GM19043 (cell line): ENCODE results near the gene KCNK15.
"Not testable (repeated sequence)": the region's sequence is repeated elsewhere in the genome, so short reads cannot be mapped to it uniquely, and the experiment has no call there.

Experiments
- ATAC-seq: cut with Tn5 transposase; IDR thresholded peaks from one replicate; pipeline ENCODE4 v1.9.1; 2021; ENCODE audit warnings: low read depth; ENCODE audit not compliant: unreplicated experiment

Gene KCNK15

DNA sequence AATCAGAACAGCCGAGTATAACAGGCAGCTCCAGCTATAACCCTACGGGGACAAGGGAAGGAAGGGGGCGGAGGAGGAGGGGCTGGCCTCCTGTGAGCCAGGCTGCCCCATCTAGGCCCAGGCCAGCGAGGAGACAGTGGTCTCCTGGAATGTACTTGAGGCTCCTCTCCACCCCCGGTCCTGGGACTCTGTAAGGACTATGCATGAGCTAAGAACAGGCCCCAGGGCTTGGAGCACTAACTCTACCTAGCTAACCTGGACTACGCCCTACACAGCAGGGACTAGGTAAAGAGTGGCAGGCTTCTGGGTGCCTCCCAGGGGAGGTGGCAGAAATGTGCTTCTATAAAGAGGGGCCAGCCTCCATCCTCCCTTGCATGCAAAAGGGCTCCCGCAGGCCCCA lies 8.9 kb downstream of the KCNK15 start:
- no peak for ATAC-seq

DNA sequence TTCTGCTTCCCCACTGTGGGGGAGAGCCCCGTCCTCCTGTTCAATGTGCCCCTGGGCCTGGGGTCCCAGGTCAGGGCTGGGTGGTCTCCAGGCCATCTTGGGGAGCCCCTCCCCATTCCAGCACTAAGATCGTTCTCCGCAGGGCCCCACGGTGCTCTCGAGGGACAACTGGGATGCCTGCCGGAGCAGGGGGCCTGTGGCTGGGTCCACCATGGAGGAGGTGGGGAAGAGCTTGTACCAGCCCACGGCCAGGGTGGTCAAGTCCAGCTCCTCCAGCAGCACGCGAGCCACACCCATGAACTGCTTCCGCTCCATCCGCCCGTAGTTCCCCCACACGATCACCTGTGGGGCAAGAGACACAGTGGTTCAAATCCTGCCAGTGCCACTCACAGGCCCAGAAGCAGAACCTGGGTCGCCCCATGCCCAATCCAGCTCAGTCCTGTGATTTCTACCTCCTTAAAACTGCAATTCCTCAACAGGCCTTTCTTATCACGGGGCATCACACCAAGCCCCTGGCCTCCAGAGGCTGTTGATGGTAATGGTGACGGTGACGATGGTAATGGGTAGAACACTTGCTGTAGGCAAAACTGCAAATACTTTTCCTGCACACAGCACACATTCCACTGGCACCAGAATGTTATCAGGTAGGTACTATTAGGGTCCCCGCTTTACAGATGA lies 10.5 kb downstream of the KCNK15 start:
- no peak for ATAC-seq

DNA sequence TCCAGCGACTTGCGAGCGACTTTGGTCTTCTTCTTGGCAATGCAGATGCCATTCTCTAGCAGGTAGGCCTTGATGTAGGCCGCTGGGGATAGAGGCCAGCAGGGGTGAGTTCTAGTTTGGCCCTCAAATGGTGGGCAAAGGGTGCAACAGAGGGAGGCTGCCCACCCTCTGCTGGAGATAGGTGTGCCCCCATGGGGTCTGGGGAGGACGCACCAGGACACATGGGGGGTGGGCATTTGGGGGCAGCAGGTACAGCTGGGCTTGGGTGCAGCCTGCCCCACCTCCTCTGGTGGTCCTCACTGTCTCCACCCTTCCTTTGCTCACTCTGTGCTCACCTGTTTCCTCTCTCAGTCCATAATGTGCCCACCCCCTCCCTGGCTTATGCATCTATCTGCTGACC lies 11.3 kb downstream of the KCNK15 start:
- ATAC-seq, result no peak

DNA sequence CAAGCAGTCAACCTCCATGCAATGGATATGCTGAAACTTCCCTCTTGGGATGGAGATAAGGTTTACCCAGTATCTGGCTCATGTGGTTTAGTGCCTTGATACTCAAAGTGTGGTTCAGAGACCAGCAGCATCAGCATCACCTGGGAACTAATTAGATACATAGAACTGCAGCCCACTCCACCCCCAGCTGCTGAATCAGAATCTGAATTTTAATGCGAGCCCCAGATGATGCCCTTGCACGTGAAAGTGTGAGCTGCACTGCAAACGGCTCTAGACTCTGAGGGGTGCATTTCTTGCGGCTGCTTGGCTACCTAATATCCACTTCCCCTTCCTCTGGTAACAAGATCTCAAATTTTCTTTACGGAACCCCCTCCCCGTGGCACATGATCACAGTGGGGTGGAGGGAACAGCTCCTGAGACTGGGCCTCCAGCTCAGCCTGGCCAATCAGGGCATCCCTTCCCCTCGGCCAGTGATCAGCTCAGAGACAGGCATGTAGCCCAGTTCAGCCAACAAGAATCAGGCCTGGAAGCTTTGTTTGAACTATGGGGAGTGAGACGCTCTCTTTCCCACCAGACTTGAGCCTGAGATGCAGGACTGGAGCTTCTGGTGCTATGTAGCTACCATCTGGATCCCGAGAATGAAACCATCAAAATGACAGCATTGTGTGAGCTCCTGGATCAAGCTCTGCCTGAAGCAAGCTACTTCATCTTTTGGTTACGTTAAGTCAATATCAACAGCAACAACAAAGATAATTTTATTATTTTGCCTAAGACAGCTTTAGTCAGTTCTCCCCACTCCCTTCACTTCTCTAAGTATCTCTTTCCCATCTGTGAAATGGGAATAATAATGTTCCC lies 12.8 kb downstream of the KCNK15 start:
- no peak for ATAC-seq

DNA sequence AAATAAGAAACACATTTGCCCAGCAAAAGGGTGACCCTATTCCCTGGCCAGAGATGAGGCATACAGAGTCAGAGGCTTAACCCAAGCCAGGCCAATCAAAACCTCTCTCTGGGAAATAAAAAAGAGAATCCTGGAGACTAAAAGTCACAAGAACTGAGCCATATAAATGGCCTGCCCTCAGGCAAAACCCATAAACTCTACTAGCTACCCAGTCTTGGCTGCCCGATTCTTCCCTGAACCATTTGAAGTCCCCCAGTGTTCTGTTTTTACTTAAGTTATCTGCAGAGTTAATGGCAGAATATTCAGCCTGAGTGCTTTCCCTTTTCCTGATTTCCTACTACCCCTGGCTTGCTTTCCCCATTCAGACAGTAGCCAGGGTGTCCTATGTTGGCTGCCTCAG lies 13.9 kb downstream of the KCNK15 start:
- no peak for ATAC-seq

- ATAC-seq, result no peak
Observed at GRCh38 chr20:44761423-44761822, 15.8 kb downstream of the KCNK15 start.

DNA sequence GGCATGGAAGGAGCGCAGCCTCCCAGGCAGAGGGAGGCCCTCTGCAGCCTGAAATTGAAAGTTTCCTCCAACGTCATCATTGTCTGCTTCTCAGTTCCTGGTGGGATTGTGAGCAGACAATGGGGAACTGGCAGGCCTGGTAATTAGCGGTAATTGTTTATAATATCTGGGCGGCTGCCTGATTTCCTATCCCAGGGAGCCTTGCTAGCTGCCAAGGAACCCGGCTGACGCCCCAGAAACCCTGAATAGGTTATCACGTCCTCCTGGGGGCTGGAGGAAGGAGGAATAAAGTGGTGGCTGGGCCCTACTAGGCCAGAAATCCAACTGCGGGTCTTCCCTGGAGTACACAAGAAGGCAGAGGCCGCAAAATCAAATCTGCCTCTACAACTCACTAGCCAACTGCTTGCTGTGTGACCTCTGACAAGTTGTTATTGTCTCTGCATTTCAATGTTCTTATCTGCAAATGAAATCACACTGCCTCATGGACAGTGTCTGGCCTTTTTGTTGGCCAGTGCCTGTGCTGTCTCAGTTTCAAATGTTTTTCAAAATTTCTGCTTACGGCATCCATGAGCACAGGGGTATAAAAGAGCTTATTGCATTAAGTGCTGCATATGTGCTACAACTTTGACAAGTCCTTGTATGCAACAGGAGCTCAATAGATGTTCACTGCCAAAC lies 16.9 kb downstream of the KCNK15 start:
- ATAC-seq, result no peak

GRCh38 chr20:44763798-44764197 lies 18.1 kb downstream of the KCNK15 start:
- ATAC-seq, result not testable (repeated sequence)

DNA sequence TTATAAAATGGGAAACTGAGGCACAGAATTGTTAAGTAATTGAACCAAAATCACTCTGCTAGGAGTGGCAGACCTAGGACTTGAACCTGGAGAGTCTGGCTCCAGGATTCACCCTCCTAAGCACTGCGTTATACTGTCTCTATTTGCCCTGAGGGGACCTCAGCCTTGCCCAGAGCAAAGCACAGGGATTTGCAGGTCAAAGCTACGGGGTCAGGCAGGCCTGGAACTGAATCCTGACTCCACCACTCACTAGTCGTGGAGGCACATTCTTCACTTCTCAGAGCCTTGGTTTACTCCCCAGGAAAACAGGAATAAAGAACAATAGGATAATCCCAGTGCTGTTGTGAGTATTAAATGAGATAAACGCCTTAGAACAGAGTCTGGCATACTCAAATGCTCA lies 19.4 kb downstream of the KCNK15 start:
- ATAC-seq, result no peak

DNA sequence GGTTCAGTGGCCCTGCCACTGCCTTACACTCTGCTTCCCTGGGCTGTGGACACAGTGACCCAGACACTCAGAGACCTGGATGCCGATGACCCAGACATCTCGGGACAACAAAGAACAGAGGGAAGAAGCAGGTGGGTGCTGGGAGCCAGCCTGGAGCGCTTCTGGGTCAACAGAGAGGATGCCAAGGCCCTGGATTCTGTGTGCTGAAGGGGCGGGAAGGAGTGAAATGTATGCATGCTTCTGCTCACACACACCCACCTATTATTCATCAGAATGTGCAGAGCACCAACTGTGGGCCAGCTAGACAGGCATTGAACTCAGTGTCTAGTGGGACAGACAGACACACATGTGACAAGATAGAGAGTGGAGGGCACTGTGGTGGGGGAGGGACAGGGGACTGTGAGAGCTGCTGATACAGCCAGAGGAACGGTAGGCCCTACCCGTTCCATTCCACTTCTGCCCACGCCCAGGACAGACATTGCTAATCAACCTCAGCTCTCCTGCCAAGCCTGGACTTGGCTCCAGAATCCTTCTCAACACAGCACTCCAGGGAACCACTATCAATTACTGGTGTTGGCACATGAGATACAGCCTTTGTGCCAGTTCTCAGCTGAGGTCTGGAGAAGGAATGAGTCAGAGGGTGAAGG lies 20.2 kb downstream of the KCNK15 start:
- no peak for ATAC-seq

GRCh38 chr20:44768256-44768655 lies 22.6 kb downstream of the KCNK15 start:
- ATAC-seq, result no peak

DNA sequence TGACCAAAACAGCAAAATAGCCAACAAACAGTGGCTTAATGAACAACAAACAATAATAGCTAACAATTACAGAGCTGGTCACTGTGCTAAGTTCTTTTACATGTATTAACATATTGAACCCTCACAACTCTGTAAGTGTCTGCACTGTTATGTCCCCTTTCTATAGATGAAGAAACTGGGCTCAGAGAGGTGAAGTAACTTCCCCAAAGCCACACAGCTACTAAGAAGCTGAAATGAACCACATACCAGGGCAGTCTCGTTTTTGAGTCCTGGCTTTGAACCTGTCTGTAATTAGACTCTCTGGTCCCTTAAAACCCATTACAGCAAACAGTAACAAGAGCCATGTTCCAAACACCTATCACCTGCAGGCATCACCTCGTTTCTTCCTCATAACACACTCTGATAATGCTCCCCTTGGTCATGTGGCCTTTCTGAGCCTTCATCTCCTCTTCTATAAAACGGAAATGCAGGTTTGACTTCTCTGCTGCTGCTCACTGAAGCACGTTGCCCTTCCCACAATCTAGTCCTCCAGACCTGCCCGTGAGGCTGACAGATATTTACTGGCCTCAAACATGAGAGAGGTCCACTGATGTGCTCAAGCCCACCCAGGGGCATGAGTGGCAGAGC lies 23.3 kb downstream of the KCNK15 start:
- ATAC-seq, result no peak

GRCh38 chr20:44769481-44769863 lies 23.8 kb downstream of the KCNK15 start:
- no peak for ATAC-seq

DNA sequence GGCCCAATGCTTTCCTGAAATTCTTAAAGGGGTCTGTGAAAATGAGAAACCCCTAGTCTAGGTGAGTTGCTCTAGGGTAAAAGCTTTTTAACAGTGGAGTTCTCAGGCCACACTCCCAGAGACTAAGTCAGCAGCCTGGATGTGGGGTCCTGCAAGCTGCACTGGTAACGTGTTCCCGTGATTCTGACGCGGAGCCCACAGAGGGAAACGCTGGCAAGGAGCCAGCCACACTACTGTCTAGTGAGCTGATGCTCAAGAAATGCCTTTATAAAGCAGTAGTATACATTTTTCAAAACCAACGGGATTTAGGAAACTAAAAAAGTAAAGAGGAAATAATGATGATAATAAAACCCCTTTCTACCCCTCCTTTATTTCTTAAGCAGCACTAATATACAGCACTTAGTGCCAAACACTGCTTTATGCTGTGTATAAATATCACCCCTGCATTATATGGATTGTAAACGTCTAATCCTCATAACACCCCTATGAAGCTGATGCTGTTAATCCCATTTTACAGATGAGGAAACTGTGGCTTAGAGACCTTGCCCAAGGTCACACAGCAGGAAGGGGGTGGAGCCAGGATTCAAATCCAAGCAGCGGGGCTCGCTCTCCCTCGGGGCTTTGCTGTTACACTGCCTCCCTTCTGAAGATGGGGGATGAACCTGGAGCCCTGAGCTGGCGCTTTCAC lies 25.0 kb downstream of the KCNK15 start:
- no peak for ATAC-seq

DNA sequence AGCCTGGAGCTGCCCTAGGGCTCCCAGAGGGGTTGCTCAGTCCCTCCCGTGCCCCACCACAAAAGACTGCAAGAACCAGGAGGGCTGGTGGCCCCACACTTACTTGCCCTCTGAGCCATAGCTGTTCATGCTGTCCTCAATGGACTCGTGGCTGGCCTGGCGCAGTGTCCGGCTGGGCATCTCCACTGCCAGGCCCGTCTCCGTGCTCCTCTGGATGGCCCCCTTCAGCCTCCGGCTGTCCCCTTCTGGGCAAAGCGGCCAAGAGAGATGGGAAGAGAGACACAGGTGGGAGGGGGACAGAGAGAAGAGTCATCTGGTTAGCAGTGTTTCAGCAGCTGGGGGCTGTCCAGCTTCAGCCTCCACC lies 25.5 kb downstream of the KCNK15 start:
- no peak for ATAC-seq

GRCh38 chr20:44772636-44773035 lies 27.0 kb downstream of the KCNK15 start:
- ATAC-seq, result no peak

DNA sequence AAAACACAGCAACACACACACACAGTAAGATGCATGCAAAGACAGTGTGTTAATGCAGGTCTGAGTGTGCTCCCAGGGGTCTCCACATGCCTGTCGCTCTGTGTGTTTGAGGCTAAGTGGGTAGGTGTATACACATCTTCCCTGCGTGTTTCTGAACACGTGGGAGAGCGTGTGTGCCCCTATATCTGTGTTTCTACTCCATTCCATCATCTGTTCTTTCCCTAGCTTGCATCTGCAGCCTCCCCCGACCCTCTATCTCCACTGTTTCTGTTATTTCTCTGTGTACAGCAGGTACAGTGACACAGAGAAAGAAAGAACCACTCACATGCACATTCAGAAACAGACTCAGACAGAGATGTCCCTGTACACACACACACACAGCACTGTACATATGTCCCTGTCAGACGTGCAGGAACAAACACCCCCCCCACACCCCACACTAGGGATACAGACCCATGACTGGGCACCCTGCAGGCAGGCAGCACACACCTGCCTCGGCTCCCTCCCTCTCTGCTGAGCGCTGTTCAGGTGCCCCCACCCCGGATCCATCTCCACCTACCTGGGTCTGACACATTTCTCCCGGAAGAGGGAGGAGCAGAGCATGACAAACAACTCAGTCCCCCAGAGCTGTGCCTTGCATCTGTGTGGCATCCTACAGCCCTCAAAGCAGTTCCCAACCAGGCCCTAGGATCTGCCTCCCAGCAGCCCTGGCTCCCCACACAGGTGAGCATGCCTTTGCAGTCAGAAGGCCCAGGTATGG lies 27.6 kb downstream of the KCNK15 start:
- ATAC-seq, result no peak

- no peak for ATAC-seq
Observed at GRCh38 chr20:44776980-44777379, 31.3 kb downstream of the KCNK15 start.

GRCh38 chr20:44780226-44780625 lies 34.6 kb downstream of the KCNK15 start:
- ATAC-seq, result no peak
